H9 (cell line): ENCODE results near the gene MRPL44. TPM values are rescaled to one million over a fixed set of nuclear protein-coding genes. Genes with fewer than 3 reads are reported as not detected.

Source experiments
- DNase-seq: peaks from one replicate; pipeline ENCODE4 v3.0.0-alpha.2; 2017
- H2AFZ ChIP-seq: one replicate; pipeline ENCODE4 v1.6.1; 2013; ENCODE audit warnings: mild to moderate bottlenecking, low read length, control low read depth, moderate library complexity
- H2AK5ac ChIP-seq: 2 replicates; pipeline ENCODE4 v1.6.1; 2013; ENCODE audit warnings: low read length, control low read depth, mixed read lengths; ENCODE audit not compliant: insufficient read length
- H2BK120ac ChIP-seq: one replicate; pipeline ENCODE4 v1.6.1; 2013; ENCODE audit warnings: low read depth, mild to moderate bottlenecking, low read length, control low read depth, inconsistent platforms; ENCODE audit not compliant: poor library complexity, severe bottlenecking
- H2BK12ac ChIP-seq: 2 replicates; pipeline ENCODE4 v1.6.1; 2013; ENCODE audit warnings: low read length, control low read depth, mixed read lengths, low read depth; ENCODE audit not compliant: insufficient read length
- H2BK15ac ChIP-seq: 2 replicates; pipeline ENCODE4 v1.6.1; 2013; ENCODE audit warnings: low read depth, low read length, control low read depth
- H2BK20ac ChIP-seq: one replicate; pipeline ENCODE4 v1.6.1; 2013; ENCODE audit warnings: low read depth, mild to moderate bottlenecking, low read length, control low read depth, inconsistent platforms; ENCODE audit not compliant: poor library complexity, severe bottlenecking
- H2BK5ac ChIP-seq: 2 replicates; pipeline ENCODE4 v1.6.1; 2013; ENCODE audit warnings: low read length, control low read depth, mixed read lengths; ENCODE audit not compliant: insufficient read length
- H3K14ac ChIP-seq: 2 replicates; pipeline ENCODE4 v1.6.1; 2013; ENCODE audit warnings: low read length, control low read depth; ENCODE audit not compliant: insufficient read depth
- H3K18ac ChIP-seq: 2 replicates; pipeline ENCODE4 v1.6.1; 2013; ENCODE audit warnings: low read depth, mild to moderate bottlenecking, mixed read lengths, low read length, control low read depth; ENCODE audit not compliant: insufficient read length
- H3K23ac ChIP-seq: 2 replicates; pipeline ENCODE4 v1.6.1; 2013; ENCODE audit warnings: low read length, control low read depth, mixed read lengths, low read depth; ENCODE audit not compliant: insufficient read length
- H3K23me2 ChIP-seq: 2 replicates; pipeline ENCODE4 v1.6.1; 2013; ENCODE audit warnings: low read depth, mild to moderate bottlenecking, mixed read lengths, low read length, control low read depth; ENCODE audit not compliant: insufficient read length, poor library complexity, severe bottlenecking
- H3K27ac ChIP-seq: 2 replicates; pipeline ENCODE4 v1.5.1; 2013; ENCODE audit warnings: low read length, control low read depth, mixed read lengths, low read depth; ENCODE audit not compliant: insufficient read length
- H3K27me3 ChIP-seq: 2 replicates; pipeline ENCODE4 v1.6.1; 2013; ENCODE audit warnings: low read length, control low read depth, inconsistent platforms; ENCODE audit not compliant: insufficient read depth
- H3K4ac ChIP-seq: 2 replicates; pipeline ENCODE4 v1.6.1; 2013; ENCODE audit warnings: low read depth, mild to moderate bottlenecking, control low read depth, inconsistent platforms, low read length, moderate library complexity
- H3K4me1 ChIP-seq: 2 replicates; pipeline ENCODE4 v1.6.1; 2013; ENCODE audit warnings: low read length, control low read depth, inconsistent platforms; ENCODE audit not compliant: insufficient read depth
- H3K4me2 ChIP-seq: 2 replicates; pipeline ENCODE4 v1.6.1; 2013; ENCODE audit warnings: low read length, control low read depth, mixed read lengths; ENCODE audit not compliant: insufficient read length, insufficient read depth
- H3K56ac ChIP-seq: 2 replicates; pipeline ENCODE4 v1.6.1; 2013; ENCODE audit warnings: low read depth, mild to moderate bottlenecking, mixed read lengths, low read length, control low read depth; ENCODE audit not compliant: insufficient read length
- H3K79me1 ChIP-seq: 2 replicates; pipeline ENCODE4 v1.6.1; 2013; ENCODE audit warnings: low read depth, mild to moderate bottlenecking, moderate library complexity, low read length, control low read depth, inconsistent platforms; ENCODE audit not compliant: insufficient read depth, poor library complexity, severe bottlenecking
- H3K79me2 ChIP-seq: 2 replicates; pipeline ENCODE4 v1.6.1; 2013; ENCODE audit warnings: low read length, control low read depth, inconsistent platforms; ENCODE audit not compliant: insufficient read depth
- H3K9ac ChIP-seq: 2 replicates; pipeline ENCODE4 v1.6.1; 2013; ENCODE audit warnings: low read length, control low read depth, mixed read lengths; ENCODE audit not compliant: insufficient read length; ENCODE audit errors: extremely low read depth
- H3K9me3 ChIP-seq: one replicate; pipeline ENCODE4 v1.6.1; 2013; ENCODE audit warnings: low read depth, low read length, inconsistent platforms; ENCODE audit not compliant: control insufficient read depth
- H3T11ph ChIP-seq: one replicate; pipeline ENCODE4 v1.6.1; 2013; ENCODE audit warnings: mild to moderate bottlenecking, low read length, control low read depth, inconsistent platforms
- H4K20me1 ChIP-seq: one replicate; pipeline ENCODE4 v1.6.1; 2013; ENCODE audit not compliant: control insufficient read depth, insufficient read length, insufficient read depth
- H4K5ac ChIP-seq: 2 replicates; pipeline ENCODE4 v1.6.1; 2013; ENCODE audit warnings: low read depth, mild to moderate bottlenecking, mixed read lengths, low read length, control low read depth; ENCODE audit not compliant: insufficient read length
- H4K8ac ChIP-seq: replicated peaks from 2 replicates; pipeline ENCODE4 v1.6.1; 2013; ENCODE audit warnings: low read length, control low read depth, mixed read lengths, low read depth; ENCODE audit not compliant: insufficient read length
- H4K91ac ChIP-seq: 2 replicates; pipeline ENCODE4 v1.6.1; 2013; ENCODE audit warnings: low read depth, mild to moderate bottlenecking, moderate library complexity, mixed read lengths, low read length, control low read depth; ENCODE audit not compliant: insufficient read length
- H3K27ac Mint-ChIP-seq, 3 experiments: 2 replicates in 2 of 3; 3 replicates in 1 of 3; pipeline ENCODE4 v1.8.0; 2020 to 2021; ENCODE audit warnings: mixed read lengths in 3 of 3, mild to moderate bottlenecking in 1 of 3, moderate library complexity in 1 of 3
- H3K27me3 Mint-ChIP-seq: 2 replicates; pipeline ENCODE4 v1.8.0; 2021; ENCODE audit warnings: low read depth, mild to moderate bottlenecking, moderate library complexity, mixed read lengths
- H3K36me3 Mint-ChIP-seq, 3 experiments: 2 replicates in 2 of 3; 3 replicates in 1 of 3; pipeline ENCODE4 v1.8.0; 2020 to 2021; ENCODE audit warnings: low read depth in 3 of 3, mixed read lengths in 3 of 3; ENCODE audit not compliant: insufficient read depth in 1 of 3
- H3K4me1 Mint-ChIP-seq, 2 experiments: 2 replicates each; pipeline ENCODE4 v1.8.0; 2020; ENCODE audit warnings: mixed read lengths in 2 of 2
- H3K4me3 Mint-ChIP-seq, 2 experiments: 2 replicates in 1 of 2; 3 replicates in 1 of 2; pipeline ENCODE4 v1.8.0; 2020 to 2021; ENCODE audit warnings: mild to moderate bottlenecking in 2 of 2, mixed read lengths in 2 of 2, moderate library complexity in 1 of 2
- H3K9me3 Mint-ChIP-seq, 2 experiments: 2 replicates in 1 of 2; 3 replicates in 1 of 2; pipeline ENCODE4 v1.8.0; 2020; ENCODE audit warnings: mild to moderate bottlenecking in 2 of 2, mixed read lengths in 2 of 2, moderate library complexity in 1 of 2
- WGBS: extraction: QIAGEN DNeasy Blood & Tissue Kit; methylation state at CpG from one replicate; pipeline ENCODE4 v1.1.7; 2013; ENCODE audit warnings: missing lambda C conversion rate, low lambda C conversion rate, mixed read lengths; ENCODE audit not compliant: insufficient read length; ENCODE audit errors: extremely low coverage; 5-methylcytosine and 5-hydroxymethylcytosine counted together
- total RNA-seq: library from RNA; stranded (reverse); gene quantifications from 2 replicates; pipeline ENCODE4 v1.2.1, GENCODE V29; 2021
- TF ChIP-seq, protein P1 (sequence below): fragments of 200-600 bp; sonication (generic); conservative IDR thresholded peaks from 3 replicates; pipeline ENCODE4 v1.8.0; 2021; ENCODE audit warnings: antibody characterized with exemption, mild to moderate bottlenecking

Gene MRPL44
- total RNA-seq, 1 experiment from 2014 or later = 46.1 TPM

DNA sequence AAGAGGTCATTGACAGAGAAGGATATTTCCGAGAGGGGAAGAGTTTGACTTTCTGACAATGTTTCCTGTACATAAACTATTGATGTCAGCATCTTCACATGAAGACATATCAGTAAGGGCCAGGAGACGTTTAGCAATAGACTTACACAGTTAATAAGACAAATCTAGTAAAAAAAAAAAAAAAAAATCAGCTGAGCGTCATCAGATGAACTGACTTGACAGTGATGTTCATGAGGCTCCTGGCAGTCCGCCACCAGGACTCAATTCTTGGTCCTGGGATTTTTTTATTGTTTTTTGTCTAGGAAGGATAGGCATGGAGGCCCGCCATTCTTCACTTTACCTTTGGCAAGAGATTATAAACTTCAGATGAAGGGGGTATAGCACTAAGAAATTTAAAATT, 14.5 kb downstream of the MRPL44 start:
- Mint-ChIP-seq H3K36me3 (peaks cover 5 to 9% (median 7%) of the 10 kb centered on the region in 3 experiments; a peak in 6 of 7 replicates), H3K27ac (no peak overlapping the region), H3K4me3 (no peak overlapping the region), H3K4me1 (peaks cover 4 to 12% of the 10 kb centered on the region in 2 experiments; a peak in 3 of 4 replicates), H3K27me3 (no peaks in the 10 kb centered on the region), H3K9me3 (no peaks in the 10 kb centered on the region)
- no peak overlapping the region for H4K5ac ChIP-seq
- no peak overlapping the region for H2AFZ ChIP-seq
- no peak overlapping the region for H2BK15ac ChIP-seq
- no peak overlapping the region for H4K8ac ChIP-seq
- H3K9me3 ChIP-seq = no peaks in the 10 kb centered on the region
- H3T11ph ChIP-seq = no peak overlapping the region
- WGBS = no CpG with 5 or more reads among the region's 5 CpGs
- H3K18ac ChIP-seq = no peak overlapping the region
- H3K23me2 ChIP-seq = no peaks in the 10 kb centered on the region
- no peaks in the 10 kb centered on the region for H3K27me3 ChIP-seq
- no peak overlapping the region for H3K27ac ChIP-seq
- H3K23ac ChIP-seq = no peak overlapping the region
- no peak overlapping the region for H3K9ac ChIP-seq
- TF ChIP-seq, protein P1, sequence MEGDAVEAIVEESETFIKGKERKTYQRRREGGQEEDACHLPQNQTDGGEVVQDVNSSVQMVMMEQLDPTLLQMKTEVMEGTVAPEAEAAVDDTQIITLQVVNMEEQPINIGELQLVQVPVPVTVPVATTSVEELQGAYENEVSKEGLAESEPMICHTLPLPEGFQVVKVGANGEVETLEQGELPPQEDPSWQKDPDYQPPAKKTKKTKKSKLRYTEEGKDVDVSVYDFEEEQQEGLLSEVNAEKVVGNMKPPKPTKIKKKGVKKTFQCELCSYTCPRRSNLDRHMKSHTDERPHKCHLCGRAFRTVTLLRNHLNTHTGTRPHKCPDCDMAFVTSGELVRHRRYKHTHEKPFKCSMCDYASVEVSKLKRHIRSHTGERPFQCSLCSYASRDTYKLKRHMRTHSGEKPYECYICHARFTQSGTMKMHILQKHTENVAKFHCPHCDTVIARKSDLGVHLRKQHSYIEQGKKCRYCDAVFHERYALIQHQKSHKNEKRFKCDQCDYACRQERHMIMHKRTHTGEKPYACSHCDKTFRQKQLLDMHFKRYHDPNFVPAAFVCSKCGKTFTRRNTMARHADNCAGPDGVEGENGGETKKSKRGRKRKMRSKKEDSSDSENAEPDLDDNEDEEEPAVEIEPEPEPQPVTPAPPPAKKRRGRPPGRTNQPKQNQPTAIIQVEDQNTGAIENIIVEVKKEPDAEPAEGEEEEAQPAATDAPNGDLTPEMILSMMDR = no peak
- no peaks in the 10 kb centered on the region for H3K79me1 ChIP-seq
- H3K4me2 ChIP-seq = no peak overlapping the region
- H3K4me1 ChIP-seq = no peaks in the 10 kb centered on the region
- H2BK20ac ChIP-seq = no peak overlapping the region
- no peaks in the 10 kb centered on the region for H4K20me1 ChIP-seq
- H2AK5ac ChIP-seq = no peak overlapping the region
- no peak overlapping the region for H3K14ac ChIP-seq
- no peaks in the 10 kb centered on the region for H3K79me2 ChIP-seq
- no peak overlapping the region for H3K4ac ChIP-seq
- no peak overlapping the region for H3K56ac ChIP-seq
- H2BK12ac ChIP-seq = no peak overlapping the region
- no peak for DNase-seq
- no peak overlapping the region for H4K91ac ChIP-seq
- no peak overlapping the region for H2BK5ac ChIP-seq
- no peak overlapping the region for H2BK120ac ChIP-seq
